ENCODE data around the gene GNAS-AS1. TPM values are rescaled to one million over a fixed set of nuclear protein-coding genes. Genes with fewer than 3 reads are reported as not detected.

The GNAS-AS1 gene
- total RNA-seq, 4 donors from 2014 or later: 0.55 to 1.1 TPM; not detected in 2

DNA sequence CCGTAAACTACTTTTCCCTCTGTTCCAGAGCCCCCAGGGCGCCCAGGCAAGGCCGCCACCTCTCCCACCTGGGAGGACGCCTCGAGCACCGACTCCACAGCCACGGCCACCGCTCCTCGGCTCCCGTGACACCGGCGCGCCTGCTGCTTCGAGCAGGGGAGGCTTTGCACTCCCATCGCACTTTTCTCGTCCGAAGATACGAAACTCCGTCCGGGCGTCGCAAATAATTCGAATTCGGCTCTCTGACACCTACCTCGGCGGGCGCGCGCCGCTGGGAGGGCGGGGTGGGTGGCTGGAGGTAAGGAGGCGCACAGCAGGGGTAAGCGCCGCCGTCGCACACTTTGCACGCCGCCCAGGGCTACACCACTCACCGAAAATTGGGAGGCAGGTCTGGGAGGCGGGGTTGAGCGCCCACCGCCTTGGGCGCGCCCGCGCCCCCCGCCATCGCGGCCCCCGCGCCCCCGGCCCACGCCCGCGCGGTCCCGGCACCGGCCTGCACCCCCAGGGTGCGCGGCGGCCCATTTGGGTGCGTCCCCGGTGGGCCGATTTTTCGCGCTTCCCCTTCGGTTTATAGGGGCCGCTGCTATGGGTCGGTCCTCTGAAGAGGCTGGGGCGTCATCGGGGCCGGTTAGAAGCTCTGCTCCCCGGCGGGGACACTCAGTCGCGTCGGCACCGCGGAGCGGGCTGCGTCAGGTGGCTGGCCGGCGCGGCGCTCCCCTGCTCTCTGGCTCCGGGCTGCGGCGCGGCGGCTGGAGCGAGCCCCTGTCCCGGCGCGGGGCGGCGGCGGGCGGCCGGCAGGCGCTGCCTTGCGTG, 38.0 kb upstream of the GNAS-AS1 start:
- TF ChIP-seq POLR2AphosphoS5 (IDR thresholded peaks at IDR 0.05) (peak; percentile 93 to 97 (median 95)), EP300 (IDR thresholded peaks at IDR 0.05; ENCODE audit: low read depth) (no peak), POLR2A (IDR thresholded peaks at IDR 0.05) (peak; percentile 85)
- TF ChIP-seq, protein P1, sequence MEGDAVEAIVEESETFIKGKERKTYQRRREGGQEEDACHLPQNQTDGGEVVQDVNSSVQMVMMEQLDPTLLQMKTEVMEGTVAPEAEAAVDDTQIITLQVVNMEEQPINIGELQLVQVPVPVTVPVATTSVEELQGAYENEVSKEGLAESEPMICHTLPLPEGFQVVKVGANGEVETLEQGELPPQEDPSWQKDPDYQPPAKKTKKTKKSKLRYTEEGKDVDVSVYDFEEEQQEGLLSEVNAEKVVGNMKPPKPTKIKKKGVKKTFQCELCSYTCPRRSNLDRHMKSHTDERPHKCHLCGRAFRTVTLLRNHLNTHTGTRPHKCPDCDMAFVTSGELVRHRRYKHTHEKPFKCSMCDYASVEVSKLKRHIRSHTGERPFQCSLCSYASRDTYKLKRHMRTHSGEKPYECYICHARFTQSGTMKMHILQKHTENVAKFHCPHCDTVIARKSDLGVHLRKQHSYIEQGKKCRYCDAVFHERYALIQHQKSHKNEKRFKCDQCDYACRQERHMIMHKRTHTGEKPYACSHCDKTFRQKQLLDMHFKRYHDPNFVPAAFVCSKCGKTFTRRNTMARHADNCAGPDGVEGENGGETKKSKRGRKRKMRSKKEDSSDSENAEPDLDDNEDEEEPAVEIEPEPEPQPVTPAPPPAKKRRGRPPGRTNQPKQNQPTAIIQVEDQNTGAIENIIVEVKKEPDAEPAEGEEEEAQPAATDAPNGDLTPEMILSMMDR (IDR thresholded peaks at IDR 0.05): no peak
- in situ Hi-C loops (cut with MboI; ENCODE audit: low pct_ligation_motif_present in 1 of 4, low pct_unique_long_range_greater_than_20kb in 1 of 4, low sequenced_read_pairs in 3 of 4) (no loop called here), intact Hi-C loops (cut with DNase I; ENCODE audit: low total_unique reads) (no loop called here)
- no peaks in the 10 kb centered on the region for H3K9me3 ChIP-seq
- no peaks in the 10 kb centered on the region for H3K36me3 ChIP-seq
- H3K4me3 ChIP-seq: peak overlapping the region; percentile 69 to 100 (median 90)
- H3K27me3 ChIP-seq: no peaks in the 10 kb centered on the region
- H3K4me1 ChIP-seq: peaks cover 4 to 19% (median 11%) of the 10 kb centered on the region in 4 donors
- peak overlapping the region; percentile 99 to 100 (median 100) for H3K27ac ChIP-seq
- WGBS, 2 donors (ENCODE audit: low coverage in 1 of 2): 66% methylated on average over 92 of the region's 101 CpGs; no CpG with 5 or more reads in 1 of the 2 donors
- peak; percentile 87 for DNase-seq

DNA sequence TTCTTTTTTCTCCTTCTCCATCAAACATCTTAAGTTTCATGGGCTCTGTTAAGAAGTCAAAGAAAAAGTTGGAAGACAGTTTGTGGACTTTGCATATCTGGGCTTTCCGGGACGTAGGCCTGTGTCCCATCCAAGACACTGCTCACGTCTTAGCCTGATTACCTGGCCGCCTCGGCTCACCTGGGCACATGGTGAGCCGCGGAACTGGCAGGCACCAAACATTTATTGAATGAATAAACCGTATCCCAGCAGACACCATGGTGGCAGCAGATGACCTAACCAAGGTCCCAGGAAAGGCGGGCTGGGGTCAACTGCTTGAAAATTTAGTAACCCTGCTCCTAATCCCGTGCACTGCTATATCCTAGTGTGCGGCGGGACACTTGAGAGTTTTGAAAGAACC, 37.4 kb upstream of the GNAS-AS1 start:
- TF ChIP-seq POLR2AphosphoS5 (IDR thresholded peaks at IDR 0.05) (no peak), EP300 (IDR thresholded peaks at IDR 0.05; ENCODE audit: low read depth) (no peak)
- TF ChIP-seq, protein P1 (IDR thresholded peaks at IDR 0.05): no peak
- intact Hi-C loops (cut with DNase I; ENCODE audit: low total_unique reads) (no loop called here), in situ Hi-C loops (cut with MboI; ENCODE audit: low pct_ligation_motif_present in 1 of 4, low pct_unique_long_range_greater_than_20kb in 1 of 4, low sequenced_read_pairs in 3 of 4) (no loop called here)
- Histone ChIP-seq H3K27me3 (no peaks in the 10 kb centered on the region), H3K9me3 (no peaks in the 10 kb centered on the region), H3K4me3 (peak overlapping the region; percentile 69 to 100 (median 90)), H3K4me1 (peaks cover 0 to 13% (median 4%) of the 10 kb centered on the region in 4 donors), H3K36me3 (no peaks in the 10 kb centered on the region), H3K27ac (peak overlapping the region; percentile 99 to 100 (median 100))
- no peak for DNase-seq
- WGBS, 2 donors (ENCODE audit: low coverage in 1 of 2): 61 to 81% methylated on average over 7 to 12 of the region's 12 CpGs

DNA sequence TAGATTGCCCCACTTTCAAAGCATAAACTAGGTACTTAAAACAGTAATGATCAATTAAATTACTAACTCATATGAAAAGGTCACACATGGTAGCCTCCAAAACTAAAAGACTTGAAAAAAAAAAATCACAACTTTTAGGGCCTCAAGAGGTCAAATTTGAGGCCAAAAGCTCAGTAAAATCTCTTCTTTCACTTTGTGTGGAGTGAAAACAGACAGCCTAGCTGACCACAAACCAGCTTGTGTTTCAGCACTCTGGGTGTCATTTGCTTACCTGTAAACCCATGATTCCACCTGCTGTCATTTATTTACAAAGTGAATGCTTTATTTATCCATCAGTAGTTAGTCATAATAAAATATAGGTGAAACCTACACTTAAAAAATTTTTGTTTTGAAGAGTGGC, 35.8 kb upstream of the GNAS-AS1 start:
- H3K4me3 ChIP-seq: no peak overlapping the region
- in situ Hi-C loops (cut with MboI; ENCODE audit: low pct_ligation_motif_present in 1 of 4, low pct_unique_long_range_greater_than_20kb in 1 of 4, low sequenced_read_pairs in 3 of 4) (no loop called here), intact Hi-C loops (cut with DNase I; ENCODE audit: low total_unique reads) (no loop called here)
- H3K27me3 ChIP-seq: no peaks in the 10 kb centered on the region
- H3K4me1 ChIP-seq: peaks cover 0 to 10% (median 2%) of the 10 kb centered on the region in 4 donors
- DNase-seq: no peak
- no peak overlapping the region for H3K27ac ChIP-seq
- TF ChIP-seq POLR2AphosphoS5 (IDR thresholded peaks at IDR 0.05): no peak
- TF ChIP-seq, protein P1 (IDR thresholded peaks at IDR 0.05): no peak
- H3K36me3 ChIP-seq: no peaks in the 10 kb centered on the region
- H3K9me3 ChIP-seq: no peaks in the 10 kb centered on the region

DNA sequence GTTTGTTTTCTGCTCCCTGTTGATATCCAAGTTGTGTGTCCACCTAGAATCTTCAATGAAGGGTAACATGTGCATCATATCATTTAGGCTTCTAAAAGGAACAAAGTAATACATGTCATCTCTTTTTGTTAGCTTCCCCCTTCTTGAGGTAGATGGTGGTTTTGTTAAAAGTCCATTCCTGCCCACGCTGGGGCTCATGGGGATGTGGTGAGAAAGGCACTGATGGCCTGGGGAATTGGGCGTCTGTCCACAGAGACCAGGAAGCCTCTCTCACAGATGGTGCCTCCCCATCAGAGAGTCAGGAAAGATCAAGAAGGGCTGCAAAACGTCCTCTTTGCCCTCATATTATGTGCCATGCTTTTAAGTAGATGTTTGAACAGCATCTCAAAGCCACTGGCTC, 34.3 kb upstream of the GNAS-AS1 start:
- no peak overlapping the region for H3K27ac ChIP-seq
- no peak for TF ChIP-seq POLR2AphosphoS5 (IDR thresholded peaks at IDR 0.05)
- TF ChIP-seq POLR2A (IDR thresholded peaks at IDR 0.05): no peak
- TF ChIP-seq, protein P1 (IDR thresholded peaks at IDR 0.05): no peak
- no peak for TF ChIP-seq EP300 (IDR thresholded peaks at IDR 0.05; ENCODE audit: low read depth)
- H3K4me1 ChIP-seq: peaks cover 0 to 5% (median 0%) of the 10 kb centered on the region in 4 donors
- DNase-seq: no peak
- H3K36me3 ChIP-seq: no peaks in the 10 kb centered on the region
- intact Hi-C loops (cut with DNase I; ENCODE audit: low total_unique reads) (no loop called here), in situ Hi-C loops (cut with MboI; ENCODE audit: low pct_ligation_motif_present in 1 of 4, low pct_unique_long_range_greater_than_20kb in 1 of 4, low sequenced_read_pairs in 3 of 4) (no loop called here)
- H3K4me3 ChIP-seq: no peak overlapping the region
- 77 to 83% methylated on average over 3 of the region's 3 CpGs for WGBS, 2 donors (ENCODE audit: low coverage in 1 of 2)
- no peaks in the 10 kb centered on the region for H3K27me3 ChIP-seq
- H3K9me3 ChIP-seq: no peaks in the 10 kb centered on the region

Data from transverse colon (tissue), 4 donors.